Panc1 (cell line): ENCODE measurements around the gene NDUFB11. TPM values are rescaled to one million over a fixed set of nuclear protein-coding genes. Genes with fewer than 3 reads are reported as not detected.

Source experiments
- ATAC-seq: fragments of 200-7000 bp; cut with Tn5 transposase; 2 replicates; pipeline ENCODE4 v1.9.1; 2020; ENCODE audit warnings: mild to moderate bottlenecking, moderate library complexity
- BruUV-seq: library from RNA; stranded (reverse); fragments of 400-500 nt; replicated peaks from 2 replicates; lab custom pipeline; 2021; lab: Mats Ljungman, UMichigan
- CTCF ChIA-PET: fragments of 300-600 bp; sonication (Branson Sonifier 250); formaldehyde crosslinking; loops from one replicate; lab custom pipeline; 2022; ENCODE audit warnings: antibody characterized with exemption; lab: Charles Lee
- POLR2A ChIA-PET: fragments of 300-600 bp; sonication (Branson Sonifier 250); formaldehyde crosslinking; loops from one replicate; lab custom pipeline; 2022; ENCODE audit warnings: antibody characterized with exemption; lab: Charles Lee
- DNase-seq: peaks from one replicate; pipeline ENCODE4 v3.0.0-alpha.2; 2010; ENCODE audit warnings: low read depth, low spot score
- H3K27ac ChIP-seq: 2 replicates; pipeline ENCODE4 v1.5.1; 2011; ENCODE audit warnings: mild to moderate bottlenecking, low read length, inconsistent platforms
- H3K27me3 ChIP-seq: fragments of 200-500 bp; sonication (Bioruptor generic); 2 replicates; pipeline ENCODE4 v1.6.0; 2014; ENCODE audit warnings: low read length, inconsistent platforms; ENCODE audit not compliant: control insufficient read depth, insufficient read depth
- H3K36me3 ChIP-seq: fragments of 200-500 bp; sonication (Bioruptor generic); 2 replicates; pipeline ENCODE4 v1.5.1; 2014; ENCODE audit warnings: inconsistent platforms, mild to moderate bottlenecking, low read length, moderate library complexity; ENCODE audit not compliant: control insufficient read depth, insufficient read depth
- H3K4me1 ChIP-seq: 2 replicates; pipeline ENCODE4 v1.5.1; 2011; ENCODE audit warnings: inconsistent platforms, mild to moderate bottlenecking, low read length, moderate library complexity; ENCODE audit not compliant: control insufficient read depth, insufficient read depth
- H3K4me3 ChIP-seq, 2 experiments: 2 replicates each; pipeline ENCODE4 v1.5.1; 2011 to 2012; ENCODE audit warnings: low read depth in 2 of 2, low read length in 2 of 2, mild to moderate bottlenecking in 2 of 2, inconsistent platforms in 1 of 2, moderate library complexity in 1 of 2
- H3K9me3 ChIP-seq: fragments of 200-500 bp; sonication (Bioruptor generic); 2 replicates; pipeline ENCODE4 v1.5.1; 2014; ENCODE audit warnings: low read depth, mild to moderate bottlenecking, inconsistent platforms, low read length, moderate library complexity; ENCODE audit not compliant: control insufficient read depth, insufficient read depth
- CTCF ChIP-seq: fragments of 450-650 bp; IDR thresholded peaks from 2 replicates; pipeline ENCODE4 v1.5.1; 2017; ENCODE audit warnings: mild to moderate bottlenecking
- POLR2AphosphoS5 ChIP-seq: IDR thresholded peaks from 2 replicates; pipeline ENCODE4 v1.6.1; 2012; ENCODE audit warnings: mild to moderate bottlenecking, low read depth, low read length, moderate library complexity
- SIN3A ChIP-seq: IDR thresholded peaks from 2 replicates; pipeline ENCODE4 v1.6.1; 2012; ENCODE audit warnings: low read depth, mild to moderate bottlenecking, low read length, moderate library complexity, borderline replicate concordance; ENCODE audit not compliant: insufficient read depth
- TCF7L2 ChIP-seq: IDR thresholded peaks from 2 replicates; pipeline ENCODE4 v1.6.1; 2011; ENCODE audit warnings: mild to moderate bottlenecking, low read depth, low read length, inconsistent platforms
- in situ Hi-C: cut with HindIII; loops from 2 replicates; pipeline ENCODE4 v1.10.0; 2016; ENCODE audit warnings: low sequenced_read_pairs, low pct_unique_long_range_greater_than_20kb
- intact Hi-C: fragments of 100-400 bp; cut with micrococcal nuclease; formaldehyde crosslinking; loops from one replicate; pipeline ENCODE4 v1.10.0; 2022; ENCODE audit not compliant: unreplicated experiment
- total RNA-seq: library from RNA; stranded (reverse); gene quantifications from one replicate; pipeline ENCODE4 v1.2.1, GENCODE V29; 2021; ENCODE audit not compliant: unreplicated experiment
- TF ChIP-seq, protein P1 (sequence below), 2 experiments: IDR thresholded peaks; 2 replicates each; pipeline ENCODE4 v1.6.1; 2011 to 2012; ENCODE audit warnings: low read depth in 2 of 2, control low read depth in 1 of 2, low read length in 1 of 2, mild to moderate bottlenecking in 1 of 2, moderate library complexity in 1 of 2; ENCODE audit not compliant: insufficient read depth in 1 of 2

Gene NDUFB11
- total RNA-seq, 1 experiment from 2014 or later = 109 TPM

- DNase-seq = no peak
- Histone ChIP-seq H3K4me3 (no peak overlapping the region), H3K4me1 (no peaks in the 10 kb centered on the region), H3K27ac (no peak overlapping the region), H3K27me3 (no peaks in the 10 kb centered on the region), H3K36me3 (peaks cover 5% of the 10 kb centered on the region), H3K9me3 (no peaks in the 10 kb centered on the region)
- TF ChIP-seq CTCF (no peak), TCF7L2 (no peak), SIN3A (no peak), POLR2AphosphoS5 (no peak)
- TF ChIP-seq, protein P1, sequence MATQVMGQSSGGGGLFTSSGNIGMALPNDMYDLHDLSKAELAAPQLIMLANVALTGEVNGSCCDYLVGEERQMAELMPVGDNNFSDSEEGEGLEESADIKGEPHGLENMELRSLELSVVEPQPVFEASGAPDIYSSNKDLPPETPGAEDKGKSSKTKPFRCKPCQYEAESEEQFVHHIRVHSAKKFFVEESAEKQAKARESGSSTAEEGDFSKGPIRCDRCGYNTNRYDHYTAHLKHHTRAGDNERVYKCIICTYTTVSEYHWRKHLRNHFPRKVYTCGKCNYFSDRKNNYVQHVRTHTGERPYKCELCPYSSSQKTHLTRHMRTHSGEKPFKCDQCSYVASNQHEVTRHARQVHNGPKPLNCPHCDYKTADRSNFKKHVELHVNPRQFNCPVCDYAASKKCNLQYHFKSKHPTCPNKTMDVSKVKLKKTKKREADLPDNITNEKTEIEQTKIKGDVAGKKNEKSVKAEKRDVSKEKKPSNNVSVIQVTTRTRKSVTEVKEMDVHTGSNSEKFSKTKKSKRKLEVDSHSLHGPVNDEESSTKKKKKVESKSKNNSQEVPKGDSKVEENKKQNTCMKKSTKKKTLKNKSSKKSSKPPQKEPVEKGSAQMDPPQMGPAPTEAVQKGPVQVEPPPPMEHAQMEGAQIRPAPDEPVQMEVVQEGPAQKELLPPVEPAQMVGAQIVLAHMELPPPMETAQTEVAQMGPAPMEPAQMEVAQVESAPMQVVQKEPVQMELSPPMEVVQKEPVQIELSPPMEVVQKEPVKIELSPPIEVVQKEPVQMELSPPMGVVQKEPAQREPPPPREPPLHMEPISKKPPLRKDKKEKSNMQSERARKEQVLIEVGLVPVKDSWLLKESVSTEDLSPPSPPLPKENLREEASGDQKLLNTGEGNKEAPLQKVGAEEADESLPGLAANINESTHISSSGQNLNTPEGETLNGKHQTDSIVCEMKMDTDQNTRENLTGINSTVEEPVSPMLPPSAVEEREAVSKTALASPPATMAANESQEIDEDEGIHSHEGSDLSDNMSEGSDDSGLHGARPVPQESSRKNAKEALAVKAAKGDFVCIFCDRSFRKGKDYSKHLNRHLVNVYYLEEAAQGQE (IDR thresholded peaks at IDR 0.05; ENCODE audit: insufficient read depth in 1 of 2, low read depth in 2 of 2, low read length in 1 of 2) = no peak
- no peak for ATAC-seq
- ChIA-PET POLR2A (no interaction called here), CTCF (no interaction called here)
- intact Hi-C loops = no loop called here
- BruUV-seq = TSS peak; percentile 73
- in situ Hi-C loops = no loop called here
Observed at GRCh38 chrX:47177079-47177478, 32.6 kb upstream of the NDUFB11 start.

DNA sequence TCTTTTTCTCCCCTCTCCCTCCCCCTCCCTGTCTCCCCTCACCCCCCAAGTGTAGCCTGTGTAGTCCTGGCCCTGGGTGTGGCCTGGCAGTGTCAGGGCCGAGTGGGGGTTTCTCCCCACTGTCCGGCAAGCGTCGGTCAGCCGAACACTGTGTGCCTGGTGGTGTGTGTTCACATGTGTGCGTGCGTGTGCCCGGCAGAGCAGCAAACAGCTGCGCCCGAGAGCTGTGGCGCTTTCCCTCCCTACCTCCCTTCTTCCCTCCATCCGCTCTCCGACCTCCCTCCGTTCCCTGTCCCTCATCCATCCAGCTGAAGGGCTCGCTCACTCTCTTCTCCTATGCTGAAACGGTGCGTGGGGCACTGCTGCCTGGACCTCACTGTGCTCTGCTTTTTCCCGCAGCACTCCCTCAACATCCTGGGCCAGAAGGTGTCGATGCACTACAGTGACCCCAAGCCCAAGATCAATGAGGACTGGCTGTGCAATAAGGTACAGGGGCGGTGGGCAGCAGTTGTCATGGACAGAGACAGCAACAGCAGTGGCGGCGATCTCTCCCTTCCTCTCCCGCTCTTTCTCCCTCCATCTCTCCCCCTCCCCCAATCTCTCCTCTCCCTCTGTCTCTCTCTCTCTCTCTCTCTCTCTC, 31.7 kb upstream of the NDUFB11 start:
- Histone ChIP-seq H3K27ac (no peak overlapping the region), H3K36me3 (peaks cover 5% of the 10 kb centered on the region), H3K4me3 (no peak overlapping the region), H3K9me3 (no peaks in the 10 kb centered on the region), H3K27me3 (no peaks in the 10 kb centered on the region), H3K4me1 (no peaks in the 10 kb centered on the region)
- CTCF ChIA-PET = no interaction called here
- ATAC-seq (no peak), DNase-seq (no peak)
- BruUV-seq = no TSS peak
- intact Hi-C loops = no loop called here
- TF ChIP-seq TCF7L2 = no peak
- TF ChIP-seq POLR2AphosphoS5 = no peak
- TF ChIP-seq CTCF = no peak
- TF ChIP-seq SIN3A = no peak
- TF ChIP-seq, protein P1 (IDR thresholded peaks at IDR 0.05; ENCODE audit: insufficient read depth in 1 of 2, low read depth in 2 of 2, low read length in 1 of 2) = no peak
- in situ Hi-C loops = no loop called here
- POLR2A ChIA-PET = no interaction called here
